Psoas muscle (tissue), 8 donors: Measurements from ENCODE around the gene ANKRD36C. TPM values are rescaled to one million over a fixed set of nuclear protein-coding genes. Genes with fewer than 3 reads are reported as not detected.
"Not testable (repeated sequence)": the region's sequence is repeated elsewhere in the genome, so short reads cannot be mapped to it uniquely, and the experiment has no call there.

Experiments used
- ATAC-seq, 4 donors: fragments of 200-7000 bp; cut with Tn5 transposase; one replicate each; pipeline ENCODE4 v1.9.1; 2020; ENCODE audit warnings: moderate library complexity in 3 of 4, mild to moderate bottlenecking in 2 of 4
- DNase-seq, 2 donors: peaks; one replicate each; pipeline ENCODE4 v3.0.0-alpha.2; 2020
- H3K27ac ChIP-seq: fragments of 200-600 bp; one replicate; pipeline ENCODE4 v1.8.0; 2022
- H3K27me3 ChIP-seq, 3 donors: fragments of 200-600 bp in 1 of 3; one replicate each; pipeline versions ENCODE4 v1.6.1 to v1.8.0; 2013 to 2022; ENCODE audit warnings: low read length in 2 of 3, mild to moderate bottlenecking in 2 of 3, moderate library complexity in 1 of 3; ENCODE audit not compliant: insufficient read depth in 3 of 3
- H3K36me3 ChIP-seq, 2 donors: fragments of 200-600 bp in 1 of 2; one replicate each; pipeline versions ENCODE4 v1.6.1 to v1.8.0; 2013 to 2022; ENCODE audit warnings: low read depth in 1 of 2, mild to moderate bottlenecking in 1 of 2, moderate library complexity in 1 of 2; ENCODE audit not compliant: insufficient read depth in 1 of 2
- H3K4me1 ChIP-seq: fragments of 200-600 bp; one replicate; pipeline ENCODE4 v1.8.0; 2022
- H3K4me3 ChIP-seq: fragments of 200-600 bp; one replicate; pipeline ENCODE4 v1.8.0; 2022; ENCODE audit warnings: mild to moderate bottlenecking
- H3K9me3 ChIP-seq: fragments of 200-600 bp; one replicate; pipeline ENCODE4 v1.8.0; 2022
- WGBS, 3 donors: extraction: QIAGEN DNeasy Blood & Tissue Kit; methylation state at CpG; one replicate each; pipeline versions ENCODE4 v1.1.6 to v1.1.7; 2013; 5-methylcytosine and 5-hydroxymethylcytosine counted together
- intact Hi-C, 2 donors: fragments of 100-400 bp; cut with DNase I; formaldehyde crosslinking; loops; one replicate each; pipeline versions ENCODE4 v1.11.0 to v1.14.2; 2022
- polyA plus RNA-seq, 3 donors: library from polyadenylated mRNA; stranded (reverse); fragments of 200-250 nt; gene quantifications; one replicate each; pipeline ENCODE4 v1.2.3, GENCODE V29; 2013
- total RNA-seq, 4 donors: library from RNA; stranded (reverse); fragmentation: NEBNext Ultra II Directional in 2 of 4; extraction: Animal tissue kit (Norgen Biotek cat#: 25700) in 2 of 4; gene quantifications; one replicate each; pipeline versions ENCODE4 v1.2.1 to v1.2.4, GENCODE V29; 2021 to 2023
- TF ChIP-seq, protein P1 (sequence below): fragments of 200-600 bp; IDR thresholded peaks from one replicate; pipeline ENCODE4 v1.8.0; 2022; ENCODE audit warnings: antibody characterized with exemption
- donor health status: healthy with polysubstance abuse.
- donor health status: DM: no; HTN: no; CAD: no; lungs with moderate emphysema.
- donor health status: Bipolar disorder and iron deficiency.
- donor health status: healthy.
- donor health status: DM: yes; HTN: yes; CAD: no.
- donor health status: DM: no; HTN: no; CAD: no.
- donor health status: DM: no; HTN: no; CAD: no.
- donor health status: DM: yes; HTN: yes; CAD: no.

ANKRD36C gene
- total and polyA plus RNA-seq, 7 donors = 0.16 to 5.0 (median 1.1) TPM

DNA sequence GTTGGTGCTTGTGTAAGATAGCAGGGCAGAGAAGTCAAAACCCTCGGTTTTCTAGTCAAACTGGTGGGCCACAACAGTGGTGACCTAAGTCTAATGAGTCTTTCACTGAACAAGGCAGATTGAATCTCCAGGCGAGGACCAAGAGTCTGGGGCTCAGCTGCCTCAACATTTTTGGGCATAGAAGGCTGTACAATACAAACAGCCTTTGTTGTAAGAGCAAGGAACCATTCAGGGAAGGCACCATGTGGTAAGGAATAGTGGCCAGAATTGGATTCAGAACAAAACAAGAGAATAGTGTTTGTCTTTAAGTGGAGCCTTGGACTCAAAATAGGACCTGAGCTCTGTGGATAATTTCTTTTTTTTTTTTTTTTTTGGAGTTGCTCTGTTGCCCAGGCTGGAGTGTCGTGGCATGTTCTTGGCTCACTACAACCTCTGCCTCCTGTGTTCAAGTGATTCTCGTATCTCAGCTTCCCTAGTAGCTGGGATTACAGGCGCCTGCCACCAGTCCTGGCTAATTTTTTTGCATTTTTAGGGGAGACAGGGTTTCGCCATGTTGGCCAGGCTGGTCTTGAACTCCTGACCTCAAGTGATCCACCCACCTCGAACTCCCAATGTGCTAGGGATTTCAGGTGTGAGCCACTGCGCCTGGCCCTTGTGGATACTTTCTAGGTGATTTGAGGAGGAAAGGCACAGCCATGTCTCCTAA, 20.6 kb upstream of the ANKRD36C start:
- DNase-seq, H3K4me3 ChIP-seq, H3K36me3 ChIP-seq, intact Hi-C loops, H3K9me3 ChIP-seq, ATAC-seq, H3K4me1 ChIP-seq, H3K27me3 ChIP-seq: not testable (repeated sequence)
- WGBS, 3 donors = 54 to 78% (median 60%) methylated on average over 8 of the region's 8 CpGs
- peak overlapping the region; percentile 23 for H3K27ac ChIP-seq

- WGBS, 3 donors = 52 to 73% (median 68%) methylated on average over 4 of the region's 4 CpGs
These were observed 19.5 kb upstream of the ANKRD36C start for GRCh38 chr2:96011129-96011455.

DNA sequence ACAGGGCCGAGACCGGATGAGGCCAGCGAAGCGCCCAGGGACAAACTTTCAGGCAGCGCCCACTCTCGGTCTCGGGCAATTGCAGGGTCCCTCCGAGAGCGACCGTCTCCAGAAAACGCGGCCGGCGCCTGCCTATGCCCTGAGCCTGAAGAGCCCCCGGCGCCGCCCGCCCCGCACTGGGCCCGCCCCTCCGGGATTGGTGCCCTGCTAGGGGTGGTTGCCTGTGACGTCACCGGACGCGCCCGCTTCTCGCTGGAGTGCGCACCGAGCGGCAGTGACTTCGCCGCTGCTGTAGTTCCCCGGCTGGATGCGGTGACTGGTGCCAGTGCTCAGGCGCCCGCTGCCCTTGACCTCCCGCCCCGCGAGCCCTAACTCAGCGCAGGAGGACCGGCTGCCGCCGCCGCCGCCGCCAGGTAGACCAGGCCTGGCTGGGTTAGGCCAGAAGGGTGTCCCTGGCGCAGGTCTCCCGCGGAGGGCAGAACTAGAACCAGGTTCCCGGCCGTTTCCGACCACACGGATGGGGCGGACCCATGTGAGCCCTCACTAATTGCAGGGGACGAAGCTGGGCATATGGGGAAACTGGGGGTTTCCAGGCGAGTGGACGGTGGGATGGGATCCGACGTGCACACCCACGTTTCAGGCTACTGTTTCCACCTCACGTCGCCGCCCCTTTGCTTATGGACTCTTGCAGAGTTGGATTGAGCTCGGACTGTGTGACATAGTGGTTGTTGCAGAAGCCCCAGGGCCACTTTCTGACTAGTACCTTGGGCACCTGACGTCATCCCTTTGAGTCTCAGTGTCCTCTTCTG, 18.9 kb upstream of the ANKRD36C start:
- peak overlapping the region; percentile 75 for H3K4me3 ChIP-seq
- peak; percentile 99 to 100 (median 99) for ATAC-seq
- H3K27me3 ChIP-seq, intact Hi-C loops, H3K9me3 ChIP-seq, H3K4me1 ChIP-seq, H3K36me3 ChIP-seq: not testable (repeated sequence)
- H3K27ac ChIP-seq = peak overlapping the region; percentile 75
- DNase-seq = peak; percentile 96 to 97
- WGBS, 3 donors = 0 to 1% (median 1%) methylated on average over 22 to 33 of the region's 65 CpGs

More at GRCh38 chr2:96011129-96011455, 19.5 kb upstream of the ANKRD36C start:
- H3K4me3 ChIP-seq, H3K4me1 ChIP-seq, H3K36me3 ChIP-seq, H3K27me3 ChIP-seq, intact Hi-C loops, H3K9me3 ChIP-seq, DNase-seq: not testable (repeated sequence)
- ATAC-seq = peak; percentile 30 to 54 (median 45)
- peak overlapping the region; percentile 23 for H3K27ac ChIP-seq

- H3K27me3 ChIP-seq, DNase-seq, H3K9me3 ChIP-seq, H3K4me1 ChIP-seq, H3K36me3 ChIP-seq: not testable (repeated sequence)
- intact Hi-C loops = loop anchor here in 1 of 2 donors (10.0 kb wide), 1 partner anchor 115 kb away; no protein-coding TSS in a partner anchor
- Histone ChIP-seq H3K4me3 (peak overlapping the region; percentile 75), H3K27ac (peak overlapping the region; percentile 75)
- WGBS, 3 donors = 11 to 24% (median 13%) methylated on average over 10 of the region's 10 CpGs
- ATAC-seq = peak; percentile 38 to 68 (median 52)
These were observed 18.2 kb upstream of the ANKRD36C start for GRCh38 chr2:96009833-96010232.

GRCh38 chr2:96008051-96008450, 16.4 kb upstream of the ANKRD36C start:
- not testable (repeated sequence) for DNase-seq, H3K27ac ChIP-seq, ATAC-seq, H3K4me3 ChIP-seq, H3K9me3 ChIP-seq, H3K4me1 ChIP-seq, H3K27me3 ChIP-seq, H3K36me3 ChIP-seq
- 84 to 89% (median 88%) methylated on average over 6 of the region's 6 CpGs for WGBS, 3 donors
- intact Hi-C loops = loop anchor here in 1 of 2 donors (10.0 kb wide), 1 partner anchor 117 kb away; no protein-coding TSS in a partner anchor

GRCh38 chr2:96006248-96006647, 14.6 kb upstream of the ANKRD36C start:
- H3K36me3 ChIP-seq, H3K4me3 ChIP-seq, ATAC-seq, H3K27ac ChIP-seq, H3K9me3 ChIP-seq, H3K27me3 ChIP-seq, H3K4me1 ChIP-seq, DNase-seq: not testable (repeated sequence)
- intact Hi-C loops = loop anchor here in 1 of 2 donors (10.0 kb wide), 1 partner anchor 119 kb away; no protein-coding TSS in a partner anchor
- WGBS, 3 donors = 81 to 83% (median 81%) methylated on average over 5 of the region's 5 CpGs

DNA sequence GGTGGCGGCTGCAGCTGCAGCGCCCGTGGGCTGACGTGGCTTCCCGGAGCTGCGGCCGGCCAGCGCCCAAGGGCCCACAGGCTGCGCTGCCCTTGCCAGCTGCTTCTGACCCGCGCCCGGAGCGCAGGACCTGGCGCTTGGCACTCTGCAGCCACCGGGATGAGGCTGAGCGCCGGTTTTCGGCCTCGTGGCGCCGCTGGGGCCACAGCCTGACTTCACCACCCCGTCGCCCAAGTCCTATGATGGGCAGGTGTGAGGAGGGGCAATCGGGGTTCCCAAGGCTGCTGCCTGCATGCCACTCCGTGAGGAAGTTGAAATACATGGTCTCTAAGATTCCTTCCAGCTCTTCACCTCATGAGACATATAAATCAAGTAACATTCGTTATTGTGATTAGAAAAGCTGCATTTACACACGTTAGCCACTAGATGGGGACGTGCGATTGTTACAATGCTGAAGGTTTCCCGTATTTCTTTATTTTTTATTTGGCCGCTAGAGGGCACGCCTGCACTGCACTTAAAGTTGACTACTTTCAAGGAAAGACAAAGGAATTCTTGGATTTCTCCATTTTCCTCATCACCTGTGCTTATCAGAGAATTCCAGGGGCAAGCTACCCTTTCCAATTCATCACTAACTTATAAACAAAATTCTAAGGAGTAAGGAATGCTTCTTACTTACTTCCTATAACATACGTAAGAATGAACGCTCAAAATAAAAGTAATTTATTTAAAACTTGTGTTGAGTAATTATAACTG, 1.1 kb upstream of the ANKRD36C start:
- ATAC-seq (peak; percentile 86 to 93 (median 92)), DNase-seq (peak; percentile 32 to 61)
- 5 to 7% (median 5%) methylated on average over 25 to 33 of the region's 34 CpGs for WGBS, 3 donors
- Histone ChIP-seq H3K27ac (peak overlapping the region; percentile 82), H3K4me3 (peak overlapping the region; percentile 78)
- TF ChIP-seq, protein P1, sequence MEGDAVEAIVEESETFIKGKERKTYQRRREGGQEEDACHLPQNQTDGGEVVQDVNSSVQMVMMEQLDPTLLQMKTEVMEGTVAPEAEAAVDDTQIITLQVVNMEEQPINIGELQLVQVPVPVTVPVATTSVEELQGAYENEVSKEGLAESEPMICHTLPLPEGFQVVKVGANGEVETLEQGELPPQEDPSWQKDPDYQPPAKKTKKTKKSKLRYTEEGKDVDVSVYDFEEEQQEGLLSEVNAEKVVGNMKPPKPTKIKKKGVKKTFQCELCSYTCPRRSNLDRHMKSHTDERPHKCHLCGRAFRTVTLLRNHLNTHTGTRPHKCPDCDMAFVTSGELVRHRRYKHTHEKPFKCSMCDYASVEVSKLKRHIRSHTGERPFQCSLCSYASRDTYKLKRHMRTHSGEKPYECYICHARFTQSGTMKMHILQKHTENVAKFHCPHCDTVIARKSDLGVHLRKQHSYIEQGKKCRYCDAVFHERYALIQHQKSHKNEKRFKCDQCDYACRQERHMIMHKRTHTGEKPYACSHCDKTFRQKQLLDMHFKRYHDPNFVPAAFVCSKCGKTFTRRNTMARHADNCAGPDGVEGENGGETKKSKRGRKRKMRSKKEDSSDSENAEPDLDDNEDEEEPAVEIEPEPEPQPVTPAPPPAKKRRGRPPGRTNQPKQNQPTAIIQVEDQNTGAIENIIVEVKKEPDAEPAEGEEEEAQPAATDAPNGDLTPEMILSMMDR = peak; percentile 84
- H3K4me1 ChIP-seq, H3K36me3 ChIP-seq, H3K27me3 ChIP-seq, H3K9me3 ChIP-seq: not testable (repeated sequence)
- intact Hi-C loops = loop anchor here (10.0 kb wide), 2 partner anchors 272 to 512 kb away; partner anchors contain the start of genes CIAO1 (in 1 of the 2), NEURL3 (in 1 of the 2) and TMEM127 (in 1 of the 2)

GRCh38 chr2:95992102-95992501, 478 bp upstream of the ANKRD36C start:
- WGBS, 3 donors = 0% methylated on average over 8 to 16 of the region's 39 CpGs; no CpG with 5 or more reads in 1 of the 3 donors
- DNase-seq (peak in 1 of 2 donors; percentile 53), ATAC-seq (peak; percentile 80 to 89 (median 84))
- not testable (repeated sequence) for H3K4me1 ChIP-seq, H3K9me3 ChIP-seq, H3K36me3 ChIP-seq, H3K27me3 ChIP-seq
- peak overlapping the region; percentile 82 for H3K27ac ChIP-seq
- intact Hi-C loops = loop anchor here (10.0 kb wide), 2 partner anchors 273 to 513 kb away; partner anchors contain the start of genes CIAO1 (in 1 of the 2), NEURL3 (in 1 of the 2) and TMEM127 (in 1 of the 2)
- H3K4me3 ChIP-seq = peak overlapping the region; percentile 78

GRCh38 chr2:95990884-95991283, 740 bp downstream of the ANKRD36C start:
- peak overlapping the region; percentile 34 for H3K4me3 ChIP-seq
- intact Hi-C loops = loop anchor here (10.0 kb wide), 2 partner anchors 274 to 514 kb away; partner anchors contain the start of genes CIAO1 (in 1 of the 2), NEURL3 (in 1 of the 2) and TMEM127 (in 1 of the 2)
- 12 to 18% (median 16%) methylated on average over 5 to 6 of the region's 6 CpGs for WGBS, 3 donors
- not testable (repeated sequence) for H3K4me1 ChIP-seq, H3K36me3 ChIP-seq, ATAC-seq, H3K27me3 ChIP-seq, H3K27ac ChIP-seq, H3K9me3 ChIP-seq, DNase-seq
